ENCODE data around the gene CAPN9.

Gene CAPN9

DNA sequence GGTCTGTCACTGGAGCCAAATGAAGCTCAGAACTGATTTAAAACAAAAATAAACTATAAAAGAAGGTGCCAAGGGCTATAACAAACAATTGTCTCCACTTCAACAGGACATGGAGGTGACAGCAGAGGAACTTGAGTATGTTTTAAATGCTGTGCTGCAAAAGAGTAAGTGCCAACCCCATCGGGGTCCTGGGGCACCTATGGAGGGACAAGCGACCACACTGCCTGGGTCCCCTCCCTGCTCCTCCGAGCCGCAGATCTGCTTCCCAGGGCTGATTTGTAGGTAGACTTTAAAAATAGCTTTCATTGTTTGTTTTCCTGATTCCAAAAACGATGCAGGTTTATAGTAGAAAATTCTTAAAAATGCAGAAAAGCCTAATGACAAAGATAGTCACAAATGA lies 42.8 kb downstream of the CAPN9 start:
- DNase-seq (ENCODE audit: low read depth) = no peak
- no peak overlapping the region for H3K4me3 ChIP-seq (ENCODE audit: control insufficient read depth, low read depth, low read length)
- TF ChIP-seq, protein P1, sequence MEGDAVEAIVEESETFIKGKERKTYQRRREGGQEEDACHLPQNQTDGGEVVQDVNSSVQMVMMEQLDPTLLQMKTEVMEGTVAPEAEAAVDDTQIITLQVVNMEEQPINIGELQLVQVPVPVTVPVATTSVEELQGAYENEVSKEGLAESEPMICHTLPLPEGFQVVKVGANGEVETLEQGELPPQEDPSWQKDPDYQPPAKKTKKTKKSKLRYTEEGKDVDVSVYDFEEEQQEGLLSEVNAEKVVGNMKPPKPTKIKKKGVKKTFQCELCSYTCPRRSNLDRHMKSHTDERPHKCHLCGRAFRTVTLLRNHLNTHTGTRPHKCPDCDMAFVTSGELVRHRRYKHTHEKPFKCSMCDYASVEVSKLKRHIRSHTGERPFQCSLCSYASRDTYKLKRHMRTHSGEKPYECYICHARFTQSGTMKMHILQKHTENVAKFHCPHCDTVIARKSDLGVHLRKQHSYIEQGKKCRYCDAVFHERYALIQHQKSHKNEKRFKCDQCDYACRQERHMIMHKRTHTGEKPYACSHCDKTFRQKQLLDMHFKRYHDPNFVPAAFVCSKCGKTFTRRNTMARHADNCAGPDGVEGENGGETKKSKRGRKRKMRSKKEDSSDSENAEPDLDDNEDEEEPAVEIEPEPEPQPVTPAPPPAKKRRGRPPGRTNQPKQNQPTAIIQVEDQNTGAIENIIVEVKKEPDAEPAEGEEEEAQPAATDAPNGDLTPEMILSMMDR (IDR thresholded peaks at IDR 0.05; ENCODE audit: control insufficient read depth, insufficient read depth, low read depth, low read length, missing control alignments) = no peak

DNA sequence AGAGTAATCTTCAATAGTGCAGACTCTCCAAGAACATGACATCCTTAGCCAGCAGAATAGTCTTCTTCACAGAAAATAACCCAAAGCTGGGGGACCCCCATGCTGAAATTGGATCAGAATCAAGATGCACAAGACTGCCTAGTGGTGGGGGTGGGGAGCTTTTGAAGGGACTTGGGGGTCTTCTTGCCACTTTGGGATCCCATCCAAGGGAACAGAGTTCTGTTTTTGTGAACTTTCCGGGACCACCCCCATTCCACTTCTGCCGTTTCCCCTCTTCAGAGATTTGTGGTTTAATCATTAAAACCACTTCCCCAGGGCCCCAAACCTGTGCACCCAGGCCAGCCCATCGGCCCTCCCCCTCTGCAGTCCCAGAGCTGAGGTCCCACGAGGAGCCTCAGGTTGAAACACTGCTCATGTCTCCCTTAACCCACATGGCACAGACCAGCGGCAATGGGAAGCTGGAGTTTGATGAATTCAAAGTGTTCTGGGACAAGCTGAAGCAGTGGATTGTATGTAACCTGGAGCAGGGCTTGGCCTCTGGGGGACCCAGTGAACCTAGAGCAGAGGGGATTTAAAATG lies 44.9 kb downstream of the CAPN9 start:
- no peak overlapping the region for H3K4me3 ChIP-seq (ENCODE audit: control insufficient read depth, low read depth, low read length)
- TF ChIP-seq, protein P1 (IDR thresholded peaks at IDR 0.05; ENCODE audit: control insufficient read depth, insufficient read depth, low read depth, low read length, missing control alignments) = no peak
- no peak for DNase-seq (ENCODE audit: low read depth)

DNA sequence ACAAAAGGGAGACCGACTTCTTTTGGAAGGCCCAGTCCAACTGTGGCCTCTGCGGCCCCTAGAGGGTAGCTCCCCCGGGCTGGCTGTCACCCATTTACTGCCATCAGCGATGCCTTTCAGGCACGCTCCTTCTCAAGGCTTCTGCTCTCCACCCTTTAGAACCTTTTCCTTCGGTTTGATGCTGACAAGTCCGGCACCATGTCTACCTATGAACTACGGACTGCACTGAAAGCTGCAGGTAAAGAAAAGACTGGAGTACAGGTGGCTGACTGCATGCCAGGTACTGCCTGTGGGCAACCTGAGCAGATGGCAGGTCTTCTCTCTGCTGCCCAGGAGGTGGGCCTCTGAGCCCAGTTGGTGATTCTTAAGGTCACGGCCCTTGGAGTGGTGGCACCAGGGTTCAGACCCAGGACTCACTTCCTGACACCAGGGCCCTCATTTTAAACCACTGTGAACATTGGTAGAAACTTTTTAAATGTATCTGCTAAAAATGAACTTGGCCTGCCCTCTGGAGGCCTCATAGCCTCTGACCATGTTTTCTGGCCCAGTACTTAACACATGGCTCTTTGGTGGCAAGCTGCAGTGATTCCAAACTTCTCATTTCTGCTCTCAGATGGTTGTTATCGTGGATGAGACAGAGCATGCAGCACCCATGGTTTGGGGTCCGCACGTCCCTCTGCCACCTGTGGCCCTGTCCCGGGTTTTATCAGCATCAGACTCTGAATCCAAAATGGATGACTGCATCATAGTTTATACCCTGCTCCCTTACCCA lies 45.7 kb downstream of the CAPN9 start:
- no peak for DNase-seq (ENCODE audit: low read depth)
- no peak overlapping the region for H3K4me3 ChIP-seq (ENCODE audit: control insufficient read depth, low read depth, low read length)
- TF ChIP-seq, protein P1 (IDR thresholded peaks at IDR 0.05; ENCODE audit: control insufficient read depth, insufficient read depth, low read depth, low read length, missing control alignments) = no peak

DNA sequence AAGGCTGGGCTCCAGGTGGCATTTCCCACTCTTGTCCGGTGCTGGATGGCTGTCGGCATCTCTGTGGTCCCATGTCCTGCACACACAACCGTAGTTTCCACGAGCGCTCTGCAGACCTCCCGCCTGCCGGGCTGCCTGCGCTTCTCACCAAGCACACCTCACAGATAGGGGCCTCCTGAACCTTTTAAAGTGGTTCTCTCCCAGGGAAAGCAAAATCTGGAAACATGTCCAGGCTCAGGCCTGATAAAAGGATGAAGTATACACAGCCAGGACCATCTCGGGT lies 46.2 kb downstream of the CAPN9 start:
- TF ChIP-seq, protein P1 (IDR thresholded peaks at IDR 0.05; ENCODE audit: control insufficient read depth, insufficient read depth, low read depth, low read length, missing control alignments) = no peak
- no peak overlapping the region for H3K4me3 ChIP-seq (ENCODE audit: control insufficient read depth, low read depth, low read length)
- DNase-seq (ENCODE audit: low read depth) = no peak

DNA sequence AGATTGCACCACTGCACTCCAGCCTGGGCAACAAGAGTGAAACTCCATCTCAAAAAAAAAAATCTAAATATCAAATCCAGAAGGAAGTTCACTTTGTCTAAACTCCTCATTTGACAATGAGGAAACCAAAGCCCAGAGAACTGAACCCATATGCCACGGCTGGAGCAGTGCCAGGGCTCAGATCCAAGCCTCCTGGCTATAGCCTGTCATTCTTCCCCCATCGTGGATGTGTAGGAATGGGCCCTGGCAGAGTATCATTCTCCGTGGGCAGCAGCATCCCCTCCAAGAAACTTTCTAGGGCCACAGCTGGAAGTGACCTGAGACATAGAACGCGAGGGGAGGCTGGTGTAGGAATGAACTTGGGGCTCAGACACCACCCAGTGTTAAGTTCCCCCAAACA lies 47.2 kb downstream of the CAPN9 start:
- no peak for DNase-seq (ENCODE audit: low read depth)
- no peak overlapping the region for H3K4me3 ChIP-seq (ENCODE audit: control insufficient read depth, low read depth, low read length)
- TF ChIP-seq, protein P1 (IDR thresholded peaks at IDR 0.05; ENCODE audit: control insufficient read depth, insufficient read depth, low read depth, low read length, missing control alignments) = no peak

DNA sequence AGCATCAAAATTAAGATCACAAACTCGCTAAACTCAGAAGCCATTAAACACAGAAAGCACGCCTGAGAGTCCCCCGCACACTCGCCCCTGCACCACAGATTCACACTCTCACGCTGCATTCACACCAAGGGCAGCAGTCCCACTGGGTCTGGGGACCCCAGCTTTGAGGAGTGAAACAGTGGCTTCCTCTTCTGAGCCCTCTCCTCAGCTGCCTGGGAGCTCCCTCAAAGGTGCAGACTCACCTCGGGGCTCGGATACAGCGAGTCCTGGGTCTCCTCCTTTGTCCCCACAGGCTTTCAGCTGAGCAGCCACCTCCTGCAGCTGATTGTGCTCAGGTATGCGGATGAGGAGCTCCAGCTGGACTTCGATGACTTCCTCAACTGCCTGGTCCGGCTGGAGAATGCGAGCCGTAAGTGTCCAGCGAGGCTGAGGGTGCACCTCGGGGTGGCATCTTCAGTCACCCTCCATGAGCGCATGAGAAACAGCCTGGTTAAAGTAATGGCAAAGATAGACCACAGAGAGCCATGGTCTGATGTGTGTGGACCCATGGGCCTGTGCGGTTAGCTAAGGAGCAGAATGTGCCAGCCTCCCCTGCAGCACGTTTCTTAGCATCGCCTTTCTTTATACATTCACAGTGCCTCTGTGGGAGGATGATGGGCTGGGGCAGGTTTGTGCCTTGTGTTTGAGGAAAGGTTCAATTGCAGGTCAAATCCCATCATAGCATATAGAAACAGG lies 47.9 kb downstream of the CAPN9 start:
- DNase-seq (ENCODE audit: low read depth) = no peak
- no peak overlapping the region for H3K4me3 ChIP-seq (ENCODE audit: control insufficient read depth, low read depth, low read length)
- TF ChIP-seq, protein P1 (IDR thresholded peaks at IDR 0.05; ENCODE audit: control insufficient read depth, insufficient read depth, low read depth, low read length, missing control alignments) = no peak
